Measurements from ENCODE around the gene GNG2. TPM values are rescaled to one million over a fixed set of nuclear protein-coding genes. Genes with fewer than 3 reads are reported as not detected.

Gene GNG2
- total RNA-seq, 2 experiments from 2014 or later = 24.0 to 32.0 TPM

GRCh38 chr14:51979088-51979709, 118.8 kb downstream of the GNG2 start:
- ChIA-PET POLR2A (interaction anchor here (1.1 to 1.3 kb wide), 2 partner anchors 14 to 144 kb away, joined by 3 to 4 read pairs; no protein-coding TSS in a partner anchor), CTCF (ENCODE audit: unreplicated experiment) (no interaction called here)
- Histone ChIP-seq H2AFZ (ENCODE audit: low read length) (no peak overlapping the region; the same call in 1 of the 2 replicates), H3K9me3 (ENCODE audit: low read length) (no peaks in the 10 kb centered on the region), H3K4me3 (ENCODE audit: low read depth, low read length, poor library complexity, severe bottlenecking) (no peak overlapping the region), H4K20me1 (ENCODE audit: insufficient read depth, low read length) (no peaks in the 10 kb centered on the region), H3K9me2 (ENCODE audit: insufficient read depth, low read length) (no peaks in the 10 kb centered on the region), H3K27ac (ENCODE audit: low read depth, low read length, poor library complexity, severe bottlenecking) (no peak overlapping the region), H3K36me3 (ENCODE audit: insufficient read depth, low read length) (no peaks in the 10 kb centered on the region), H3K4me1 (ENCODE audit: insufficient read depth, low read length, poor library complexity, severe bottlenecking) (no peaks in the 10 kb centered on the region), H3K79me2 (ENCODE audit: insufficient read depth, low read depth, low read length) (no peaks in the 10 kb centered on the region), H3K4me2 (ENCODE audit: low read length) (no peak overlapping the region)
- TF ChIP-seq CTCF (conservative IDR thresholded peaks at IDR 0.05; ENCODE audit: low read length) (peak; percentile 98), EZH2phosphoT487 (IDR thresholded peaks at IDR 0.05; ENCODE audit: borderline replicate concordance, low read depth, low read length) (no peak)
- intact Hi-C loops (cut with micrococcal nuclease; ENCODE audit: unreplicated experiment) = loop anchor here (1.0 to 5.0 kb wide), 3 partner anchors 134 to 199 kb away; no protein-coding TSS in a partner anchor
- BruUV-seq (replicated peaks) = no TSS peak
- DNase-seq (ENCODE audit: low spot score) = peak; percentile 73

- POLR2A ChIA-PET = interaction anchor here (0.5 kb wide), 1 partner anchor 528 kb away, joined by 3 read pairs; no protein-coding TSS in a partner anchor
- Histone ChIP-seq H3K4me1 (ENCODE audit: insufficient read depth, low read length, poor library complexity, severe bottlenecking) (no peaks in the 10 kb centered on the region), H2AFZ (ENCODE audit: low read length) (no peak overlapping the region), H3K4me3 (ENCODE audit: low read depth, low read length, poor library complexity, severe bottlenecking) (no peak overlapping the region), H4K20me1 (ENCODE audit: insufficient read depth, low read length) (no peaks in the 10 kb centered on the region), H3K9me2 (ENCODE audit: insufficient read depth, low read length) (no peaks in the 10 kb centered on the region), H3K79me2 (ENCODE audit: insufficient read depth, low read depth, low read length) (no peaks in the 10 kb centered on the region), H3K9me3 (ENCODE audit: low read length) (no peaks in the 10 kb centered on the region), H3K27ac (ENCODE audit: low read depth, low read length, poor library complexity, severe bottlenecking) (no peak overlapping the region), H3K4me2 (ENCODE audit: low read length) (no peak overlapping the region), H3K36me3 (ENCODE audit: insufficient read depth, low read length) (no peaks in the 10 kb centered on the region)
- CTCF ChIA-PET (ENCODE audit: unreplicated experiment) = no interaction called here
- intact Hi-C loops (cut with micrococcal nuclease; ENCODE audit: unreplicated experiment) = no loop called here
- TF ChIP-seq CTCF (conservative IDR thresholded peaks at IDR 0.05; ENCODE audit: low read length) (no peak), EZH2phosphoT487 (IDR thresholded peaks at IDR 0.05; ENCODE audit: borderline replicate concordance, low read depth, low read length) (no peak)
- BruUV-seq (replicated peaks) = no TSS peak
- DNase-seq (ENCODE audit: low spot score) = no peak
Observed at GRCh38 chr14:51981218-51981854, 120.9 kb downstream of the GNG2 start.

GRCh38 chr14:51988221-51988620, 127.8 kb downstream of the GNG2 start:
- no peak for TF ChIP-seq CTCF (conservative IDR thresholded peaks at IDR 0.05; ENCODE audit: low read length)
- no peak for TF ChIP-seq EZH2phosphoT487 (IDR thresholded peaks at IDR 0.05; ENCODE audit: borderline replicate concordance, low read depth, low read length)
- Histone ChIP-seq H3K4me2 (ENCODE audit: low read length) (peak overlapping the region; percentile 89), H3K4me1 (ENCODE audit: insufficient read depth, low read length, poor library complexity, severe bottlenecking) (peaks cover 24% of the 10 kb centered on the region), H3K9me3 (ENCODE audit: low read length) (no peaks in the 10 kb centered on the region), H3K79me2 (ENCODE audit: insufficient read depth, low read depth, low read length) (peaks cover 38% of the 10 kb centered on the region), H3K27ac (ENCODE audit: low read depth, low read length, poor library complexity, severe bottlenecking) (no peak overlapping the region), H4K20me1 (ENCODE audit: insufficient read depth, low read length) (peaks cover 15% of the 10 kb centered on the region; the same call in 1 of the 2 replicates), H3K36me3 (ENCODE audit: insufficient read depth, low read length) (peaks cover 26% of the 10 kb centered on the region), H2AFZ (ENCODE audit: low read length) (peak overlapping the region; percentile 78; the same call in 1 of the 2 replicates), H3K4me3 (ENCODE audit: low read depth, low read length, poor library complexity, severe bottlenecking) (peak overlapping the region; percentile 97), H3K9me2 (ENCODE audit: insufficient read depth, low read length) (no peaks in the 10 kb centered on the region)
- CTCF ChIA-PET (ENCODE audit: unreplicated experiment) = no interaction called here
- BruUV-seq (replicated peaks) = no TSS peak
- POLR2A ChIA-PET = interaction anchor here (0.9 kb wide), 1 partner anchor 57 kb away, joined by 5 read pairs; no protein-coding TSS in a partner anchor
- intact Hi-C loops (cut with micrococcal nuclease; ENCODE audit: unreplicated experiment) = loop anchor here (5.0 kb wide), 1 partner anchor 126 kb away; the partner anchor contains the start of gene GNG2
- DNase-seq (ENCODE audit: low spot score) = no peak

Data from OCI-LY7 (cell line).